Liver (tissue), 9 donors: ENCODE measurements around the gene HSDL2. TPM values are rescaled to one million over a fixed set of nuclear protein-coding genes. Genes with fewer than 3 reads are reported as not detected.

ENCODE experiments used
- DNase-seq: peaks from one replicate; pipeline ENCODE4 v3.0.0-alpha.2; 2017; ENCODE audit warnings: low spot score
- H3K27ac ChIP-seq, 2 donors: one replicate each; pipeline ENCODE4 v1.7.0; 2013; ENCODE audit warnings: inconsistent platforms in 2 of 2, low read length in 2 of 2, control low read depth in 1 of 2, low read depth in 1 of 2, mild to moderate bottlenecking in 1 of 2
- H3K27me3 ChIP-seq, 4 donors: one replicate each; pipeline versions ENCODE4 v1.6.1 to v1.7.0; 2013; ENCODE audit warnings: low read length in 3 of 4, inconsistent platforms in 1 of 4, mild to moderate bottlenecking in 1 of 4, moderate library complexity in 1 of 4; ENCODE audit not compliant: control insufficient read depth in 4 of 4, insufficient read depth in 4 of 4
- H3K36me3 ChIP-seq, 4 donors: one replicate each; pipeline versions ENCODE4 v1.6.1 to v1.7.0; 2013; ENCODE audit warnings: low read length in 3 of 4, mild to moderate bottlenecking in 3 of 4, low read depth in 1 of 4, moderate library complexity in 1 of 4; ENCODE audit not compliant: control insufficient read depth in 4 of 4, insufficient read depth in 3 of 4
- H3K4me1 ChIP-seq, 4 donors: one replicate each; pipeline versions ENCODE4 v1.6.1 to v1.7.0; 2013; ENCODE audit warnings: low read length in 3 of 4, mild to moderate bottlenecking in 3 of 4, moderate library complexity in 1 of 4; ENCODE audit not compliant: control insufficient read depth in 4 of 4, insufficient read depth in 4 of 4
- H3K4me3 ChIP-seq, 3 donors: one replicate each; pipeline versions ENCODE4 v1.6.1 to v1.7.0; 2013; ENCODE audit warnings: low read length in 3 of 3, control low read depth in 1 of 3, low read depth in 1 of 3, mild to moderate bottlenecking in 1 of 3
- H3K9ac ChIP-seq, 2 donors: one replicate each; pipeline ENCODE4 v1.7.0; 2013; ENCODE audit warnings: low read length in 2 of 2, mild to moderate bottlenecking in 2 of 2, moderate library complexity in 2 of 2, control low read depth in 1 of 2, low read depth in 1 of 2
- H3K9me3 ChIP-seq, 4 donors: one replicate each; pipeline versions ENCODE4 v1.6.1 to v1.7.0; 2013; ENCODE audit warnings: low read length in 3 of 4; ENCODE audit not compliant: control insufficient read depth in 4 of 4
- EGR1 ChIP-seq, 2 donors: IDR thresholded peaks; 2 replicates each; pipeline ENCODE4 v1.6.1; 2016 to 2018; ENCODE audit warnings: antibody characterized with exemption in 2 of 2, low read depth in 2 of 2
- FOXA2 ChIP-seq: IDR thresholded peaks from 2 replicates; pipeline ENCODE4 v1.6.1; 2016; ENCODE audit warnings: antibody characterized with exemption
- GABPA ChIP-seq, 2 donors: IDR thresholded peaks in 1 of 2; conservative IDR thresholded peaks in 1 of 2; 2 replicates each; pipeline ENCODE4 v1.6.1; 2016; ENCODE audit warnings: antibody characterized with exemption in 2 of 2, mild to moderate bottlenecking in 1 of 2, moderate library complexity in 1 of 2
- HNF4A ChIP-seq, 2 donors: conservative IDR thresholded peaks; 2 replicates each; pipeline ENCODE4 v1.6.1; 2016; ENCODE audit warnings: antibody characterized with exemption in 2 of 2, mild to moderate bottlenecking in 2 of 2
- HNF4G ChIP-seq: IDR thresholded peaks from 2 replicates; pipeline ENCODE4 v1.6.1; 2016; ENCODE audit warnings: antibody characterized with exemption
- JUND ChIP-seq, 2 donors: IDR thresholded peaks; 2 replicates each; pipeline ENCODE4 v1.6.1; 2016; ENCODE audit warnings: antibody characterized with exemption in 2 of 2
- NR2F2 ChIP-seq: IDR thresholded peaks from 2 replicates; pipeline ENCODE4 v1.6.1; 2016; ENCODE audit warnings: antibody characterized with exemption
- RAD21 ChIP-seq, 2 donors: IDR thresholded peaks; 2 replicates each; pipeline ENCODE4 v1.6.1; 2016; ENCODE audit warnings: antibody characterized with exemption in 2 of 2, mild to moderate bottlenecking in 2 of 2
- SP1 ChIP-seq: IDR thresholded peaks from 2 replicates; pipeline ENCODE4 v1.6.1; 2018; ENCODE audit warnings: antibody characterized with exemption, mild to moderate bottlenecking
- TAF1 ChIP-seq: conservative IDR thresholded peaks from 2 replicates; pipeline ENCODE4 v1.6.1; 2016; ENCODE audit warnings: antibody characterized with exemption, mild to moderate bottlenecking
- YY1 ChIP-seq: IDR thresholded peaks from 2 replicates; pipeline ENCODE4 v1.6.1; 2016; ENCODE audit warnings: antibody characterized with exemption, mild to moderate bottlenecking
- WGBS: extraction: QIAGEN DNeasy Blood & Tissue Kit; methylation state at CpG from one replicate; pipeline ENCODE4 v1.1.7; 2013; 5-methylcytosine and 5-hydroxymethylcytosine counted together
- polyA plus RNA-seq, 2 donors: library from polyadenylated mRNA; stranded (reverse) in 1 of 2; unstranded in 1 of 2; fragments of 200-250 nt in 1 of 2; fragments of >200 nt in 1 of 2; fragmentation: Nextera tagmentation in 1 of 2; extraction: Ambion mirVana in 1 of 2; gene quantifications; one replicate each; pipeline versions ENCODE4 v1.2.1 to v1.2.3, GENCODE V29; 2013 to 2015
- total RNA-seq, 2 donors: library from RNA; depleted of rRNA; stranded (reverse); fragments of >200 nt; gene quantifications; one replicate each; pipeline ENCODE4 v1.2.3, GENCODE V29; 2014
- TF ChIP-seq, protein P1 (sequence below): fragments of 150-350 bp; IDR thresholded peaks from 2 replicates; pipeline ENCODE4 v1.5.1; 2017; ENCODE audit warnings: improper control_type of control experiment, low read depth, low read length; ENCODE audit not compliant: missing input control
- TF ChIP-seq, protein P2 (sequence below): IDR thresholded peaks from 2 replicates; pipeline ENCODE4 v1.6.1; 2016; ENCODE audit warnings: antibody characterized with exemption
- TF ChIP-seq, protein P3 (sequence below): IDR thresholded peaks from 2 replicates; pipeline ENCODE4 v1.6.1; 2016; ENCODE audit warnings: antibody characterized with exemption
- TF ChIP-seq, protein P4 (sequence below): IDR thresholded peaks from 2 replicates; pipeline ENCODE4 v1.6.1; 2016; ENCODE audit warnings: antibody characterized with exemption, mild to moderate bottlenecking
- TF ChIP-seq, protein P5 (sequence below): IDR thresholded peaks from 2 replicates; pipeline ENCODE4 v1.6.1; 2016; ENCODE audit warnings: antibody characterized with exemption
- donor health status: healthy.
- donor health status: healthy.
- donor health status: healthy.
- donor health status: healthy.
- donor health status: healthy.

HSDL2 gene
- total and polyA plus RNA-seq, 4 donors = 26.1 to 135 (median 79.6) TPM

DNA sequence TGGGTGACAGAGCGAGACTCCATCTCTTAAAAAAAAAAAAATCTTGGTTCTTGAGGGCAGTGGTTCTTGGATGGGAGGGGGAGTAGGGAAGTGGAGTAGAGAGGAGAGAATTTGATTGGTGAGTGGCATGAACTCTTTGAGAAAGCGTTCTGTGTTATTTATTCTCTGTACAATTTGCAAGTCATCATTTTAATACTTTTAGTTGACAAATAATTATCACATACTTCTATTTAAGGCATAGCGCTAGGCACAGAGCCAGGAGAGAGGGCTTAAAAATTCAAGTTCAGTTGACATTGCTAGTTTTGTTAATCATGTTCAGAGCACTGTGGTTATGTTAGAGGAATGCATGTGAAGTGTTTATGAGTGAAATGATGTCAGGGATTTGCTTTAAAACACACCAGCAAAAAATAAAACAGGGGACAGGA, 24.6 kb downstream of the HSDL2 start:
- 83% methylated on average over 3 of the region's 3 CpGs for WGBS

More for the DNA sequence above, 24.6 kb downstream of the HSDL2 start:
- H3K4me3 ChIP-seq = no peak overlapping the region
- H3K36me3 ChIP-seq = peaks cover 8 to 23% (median 15%) of the 10 kb centered on the region in 4 donors
- DNase-seq = no peak
- no peaks in the 10 kb centered on the region for H3K9me3 ChIP-seq
- no peak overlapping the region for H3K9ac ChIP-seq
- H3K4me1 ChIP-seq = peaks cover 3 to 14% (median 8%) of the 10 kb centered on the region in 4 donors
- no peaks in the 10 kb centered on the region for H3K27me3 ChIP-seq
- TF ChIP-seq, protein P1, sequence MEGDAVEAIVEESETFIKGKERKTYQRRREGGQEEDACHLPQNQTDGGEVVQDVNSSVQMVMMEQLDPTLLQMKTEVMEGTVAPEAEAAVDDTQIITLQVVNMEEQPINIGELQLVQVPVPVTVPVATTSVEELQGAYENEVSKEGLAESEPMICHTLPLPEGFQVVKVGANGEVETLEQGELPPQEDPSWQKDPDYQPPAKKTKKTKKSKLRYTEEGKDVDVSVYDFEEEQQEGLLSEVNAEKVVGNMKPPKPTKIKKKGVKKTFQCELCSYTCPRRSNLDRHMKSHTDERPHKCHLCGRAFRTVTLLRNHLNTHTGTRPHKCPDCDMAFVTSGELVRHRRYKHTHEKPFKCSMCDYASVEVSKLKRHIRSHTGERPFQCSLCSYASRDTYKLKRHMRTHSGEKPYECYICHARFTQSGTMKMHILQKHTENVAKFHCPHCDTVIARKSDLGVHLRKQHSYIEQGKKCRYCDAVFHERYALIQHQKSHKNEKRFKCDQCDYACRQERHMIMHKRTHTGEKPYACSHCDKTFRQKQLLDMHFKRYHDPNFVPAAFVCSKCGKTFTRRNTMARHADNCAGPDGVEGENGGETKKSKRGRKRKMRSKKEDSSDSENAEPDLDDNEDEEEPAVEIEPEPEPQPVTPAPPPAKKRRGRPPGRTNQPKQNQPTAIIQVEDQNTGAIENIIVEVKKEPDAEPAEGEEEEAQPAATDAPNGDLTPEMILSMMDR = no peak
- TF ChIP-seq YY1 (no peak), HNF4G (no peak), SP1 (no peak), NR2F2 (no peak), EGR1 (IDR thresholded peaks at IDR 0.05; ENCODE audit: low read depth in 2 of 2) (no peak), FOXA2 (no peak), JUND (IDR thresholded peaks at IDR 0.05) (no peak), HNF4A (conservative IDR thresholded peaks at IDR 0.05) (no peak), RAD21 (IDR thresholded peaks at IDR 0.05) (no peak), GABPA (IDR thresholded peaks at IDR 0.05 in 1 of 2, conservative IDR thresholded peaks at IDR 0.05 in 1 of 2) (no peak), TAF1 (no peak)
- TF ChIP-seq, protein P2, sequence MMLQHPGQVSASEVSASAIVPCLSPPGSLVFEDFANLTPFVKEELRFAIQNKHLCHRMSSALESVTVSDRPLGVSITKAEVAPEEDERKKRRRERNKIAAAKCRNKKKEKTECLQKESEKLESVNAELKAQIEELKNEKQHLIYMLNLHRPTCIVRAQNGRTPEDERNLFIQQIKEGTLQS = no peak
- TF ChIP-seq, protein P3, sequence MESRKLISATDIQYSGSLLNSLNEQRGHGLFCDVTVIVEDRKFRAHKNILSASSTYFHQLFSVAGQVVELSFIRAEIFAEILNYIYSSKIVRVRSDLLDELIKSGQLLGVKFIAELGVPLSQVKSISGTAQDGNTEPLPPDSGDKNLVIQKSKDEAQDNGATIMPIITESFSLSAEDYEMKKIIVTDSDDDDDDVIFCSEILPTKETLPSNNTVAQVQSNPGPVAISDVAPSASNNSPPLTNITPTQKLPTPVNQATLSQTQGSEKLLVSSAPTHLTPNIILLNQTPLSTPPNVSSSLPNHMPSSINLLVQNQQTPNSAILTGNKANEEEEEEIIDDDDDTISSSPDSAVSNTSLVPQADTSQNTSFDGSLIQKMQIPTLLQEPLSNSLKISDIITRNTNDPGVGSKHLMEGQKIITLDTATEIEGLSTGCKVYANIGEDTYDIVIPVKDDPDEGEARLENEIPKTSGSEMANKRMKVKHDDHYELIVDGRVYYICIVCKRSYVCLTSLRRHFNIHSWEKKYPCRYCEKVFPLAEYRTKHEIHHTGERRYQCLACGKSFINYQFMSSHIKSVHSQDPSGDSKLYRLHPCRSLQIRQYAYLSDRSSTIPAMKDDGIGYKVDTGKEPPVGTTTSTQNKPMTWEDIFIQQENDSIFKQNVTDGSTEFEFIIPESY = no peak
- TF ChIP-seq, protein P4, sequence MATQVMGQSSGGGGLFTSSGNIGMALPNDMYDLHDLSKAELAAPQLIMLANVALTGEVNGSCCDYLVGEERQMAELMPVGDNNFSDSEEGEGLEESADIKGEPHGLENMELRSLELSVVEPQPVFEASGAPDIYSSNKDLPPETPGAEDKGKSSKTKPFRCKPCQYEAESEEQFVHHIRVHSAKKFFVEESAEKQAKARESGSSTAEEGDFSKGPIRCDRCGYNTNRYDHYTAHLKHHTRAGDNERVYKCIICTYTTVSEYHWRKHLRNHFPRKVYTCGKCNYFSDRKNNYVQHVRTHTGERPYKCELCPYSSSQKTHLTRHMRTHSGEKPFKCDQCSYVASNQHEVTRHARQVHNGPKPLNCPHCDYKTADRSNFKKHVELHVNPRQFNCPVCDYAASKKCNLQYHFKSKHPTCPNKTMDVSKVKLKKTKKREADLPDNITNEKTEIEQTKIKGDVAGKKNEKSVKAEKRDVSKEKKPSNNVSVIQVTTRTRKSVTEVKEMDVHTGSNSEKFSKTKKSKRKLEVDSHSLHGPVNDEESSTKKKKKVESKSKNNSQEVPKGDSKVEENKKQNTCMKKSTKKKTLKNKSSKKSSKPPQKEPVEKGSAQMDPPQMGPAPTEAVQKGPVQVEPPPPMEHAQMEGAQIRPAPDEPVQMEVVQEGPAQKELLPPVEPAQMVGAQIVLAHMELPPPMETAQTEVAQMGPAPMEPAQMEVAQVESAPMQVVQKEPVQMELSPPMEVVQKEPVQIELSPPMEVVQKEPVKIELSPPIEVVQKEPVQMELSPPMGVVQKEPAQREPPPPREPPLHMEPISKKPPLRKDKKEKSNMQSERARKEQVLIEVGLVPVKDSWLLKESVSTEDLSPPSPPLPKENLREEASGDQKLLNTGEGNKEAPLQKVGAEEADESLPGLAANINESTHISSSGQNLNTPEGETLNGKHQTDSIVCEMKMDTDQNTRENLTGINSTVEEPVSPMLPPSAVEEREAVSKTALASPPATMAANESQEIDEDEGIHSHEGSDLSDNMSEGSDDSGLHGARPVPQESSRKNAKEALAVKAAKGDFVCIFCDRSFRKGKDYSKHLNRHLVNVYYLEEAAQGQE = no peak
- TF ChIP-seq, protein P5, sequence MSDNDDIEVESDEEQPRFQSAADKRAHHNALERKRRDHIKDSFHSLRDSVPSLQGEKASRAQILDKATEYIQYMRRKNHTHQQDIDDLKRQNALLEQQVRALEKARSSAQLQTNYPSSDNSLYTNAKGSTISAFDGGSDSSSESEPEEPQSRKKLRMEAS = no peak
- no peak overlapping the region for H3K27ac ChIP-seq
